Dermis microvascular lymphatic vessel endothelial cell (primary cell): Measurements from ENCODE around the gene CIAO2A. TPM values are rescaled to one million over a fixed set of nuclear protein-coding genes. Genes with fewer than 3 reads are reported as not detected.
A peak's percentile ranks its signal among the peaks of the same experiment; 100 is the strongest.

Source experiments
- DNase-seq, 2 donors: peaks; one replicate each; pipeline versions ENCODE4 v3.0.0 to v3.0.0-alpha.2; 2010; ENCODE audit warnings: low read depth in 2 of 2
- total RNA-seq: library from RNA; depleted of rRNA; stranded (reverse); fragments of >200 nt; gene quantifications from 2 replicates; pipeline ENCODE4 v1.2.1, GENCODE V29; 2014

Gene CIAO2A
- total RNA-seq, 1 donor from 2014 or later, result 44.4 TPM

DNA sequence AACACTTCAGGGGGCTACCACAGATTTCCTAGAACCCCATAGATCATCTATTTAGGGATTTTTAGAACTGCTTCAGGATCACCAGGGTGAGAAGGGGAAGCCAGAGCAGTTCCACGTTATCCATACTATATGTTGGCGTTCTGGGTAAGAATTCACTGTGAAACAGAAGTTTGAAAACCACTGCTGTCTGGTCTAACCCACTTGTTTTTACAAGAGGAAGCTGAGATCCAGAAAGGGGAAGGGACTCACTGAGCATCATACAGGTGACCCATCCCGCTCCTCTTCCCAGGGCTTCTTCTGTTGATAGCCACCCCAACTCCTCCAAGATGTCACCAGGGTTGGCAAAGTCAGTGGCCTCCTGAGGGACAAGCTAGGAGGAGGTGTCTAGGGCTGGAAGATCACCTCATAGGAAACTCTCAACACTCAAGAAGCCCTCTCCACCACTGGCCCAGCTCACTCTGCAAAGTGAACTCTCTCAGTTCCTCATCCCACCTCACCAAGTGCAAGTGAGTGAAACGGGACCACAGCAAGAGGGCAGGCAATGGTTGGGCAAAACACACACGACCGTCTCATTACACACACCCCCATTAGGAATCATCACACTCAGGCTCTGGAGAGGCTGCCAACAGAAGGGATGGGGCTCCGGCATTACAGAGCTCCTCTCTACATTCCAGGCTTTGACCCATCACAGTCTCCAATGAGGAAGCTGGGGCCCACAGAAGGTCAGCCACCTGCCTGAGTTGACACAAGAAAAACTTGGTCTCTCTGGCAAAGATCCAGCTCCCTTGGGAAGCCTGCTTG, 49.1 kb downstream of the CIAO2A start:
- peak; percentile 15 to 25 for DNase-seq

DNA sequence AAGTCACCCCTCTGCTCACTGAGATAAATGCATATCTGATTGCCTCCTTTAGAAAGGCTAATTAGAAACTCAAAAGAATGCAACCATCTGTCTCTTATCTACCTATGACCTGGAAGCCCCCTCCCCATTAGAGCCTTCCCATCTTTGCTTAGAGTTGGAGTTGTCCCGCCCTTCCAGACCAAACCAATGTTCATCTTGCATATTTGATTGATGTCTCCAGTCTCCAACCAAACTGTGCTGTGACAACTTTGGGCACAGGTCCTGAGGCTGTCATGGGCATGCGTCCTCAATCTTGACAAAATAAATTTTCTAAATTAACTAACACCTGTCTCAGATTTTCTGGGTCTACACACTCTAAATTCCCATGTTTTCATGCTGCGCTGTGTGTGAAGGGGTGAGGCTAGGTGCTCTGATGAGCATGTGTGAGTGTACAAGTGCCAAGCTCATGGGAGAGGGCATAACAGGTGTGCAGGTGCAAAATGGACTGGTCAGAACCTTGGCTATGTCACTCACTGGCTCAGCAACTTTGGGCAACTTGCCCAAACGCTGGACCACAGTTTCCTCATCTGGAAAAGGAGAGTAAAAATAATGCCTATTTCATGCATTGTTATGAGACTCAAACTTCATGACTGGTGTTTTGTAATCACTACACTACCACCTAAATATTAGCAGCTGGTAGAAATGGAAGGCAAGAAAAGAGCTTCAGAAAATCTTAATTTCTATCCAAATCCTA, 54.6 kb downstream of the CIAO2A start:
- DNase-seq, result no peak

- DNase-seq, result no peak
Observed at GRCh38 chr15:64037966-64038365, 55.7 kb downstream of the CIAO2A start.

DNA sequence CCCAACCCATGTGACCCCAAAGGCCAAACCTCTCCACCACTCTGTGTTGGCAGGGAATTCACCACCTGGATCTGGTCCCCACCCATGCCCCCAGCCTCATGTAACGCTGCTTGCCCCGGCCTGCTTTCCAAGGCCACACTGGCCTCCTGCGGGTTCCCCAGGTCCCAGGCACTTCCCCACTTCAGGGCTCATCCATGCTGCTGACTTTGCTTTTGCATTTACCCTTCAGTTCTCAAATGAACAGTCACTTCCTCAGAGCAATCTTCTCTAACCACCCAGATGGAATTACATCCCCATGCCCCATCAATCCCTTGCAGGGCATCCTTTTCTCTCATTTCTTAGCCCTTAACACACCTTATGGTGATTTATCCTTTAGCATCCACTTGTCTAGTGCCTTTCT, 56.5 kb downstream of the CIAO2A start:
- DNase-seq, result no peak

- no peak for DNase-seq
Observed at GRCh38 chr15:64035525-64035924, 58.1 kb downstream of the CIAO2A start.

- no peak for DNase-seq
Observed at GRCh38 chr15:64034519-64034918, 59.1 kb downstream of the CIAO2A start.

DNA sequence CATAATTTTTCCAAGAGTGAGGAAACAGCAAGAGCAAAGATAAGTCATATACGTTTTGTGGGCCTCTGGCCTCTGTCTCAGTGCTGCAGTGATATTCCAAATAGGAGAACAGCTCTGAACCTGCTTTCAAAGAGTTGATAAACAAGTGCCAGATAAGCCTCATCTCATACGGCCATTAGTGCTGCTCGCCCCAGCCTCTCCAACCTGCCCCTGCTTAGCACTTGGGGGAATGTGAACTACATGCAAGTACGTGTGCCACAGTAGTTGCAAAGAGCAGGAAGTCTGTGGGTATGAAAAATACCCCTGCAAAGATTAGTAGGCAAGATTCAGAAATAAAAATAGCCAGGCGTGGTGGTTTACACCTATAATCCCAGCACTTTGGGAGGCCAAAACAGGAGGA, 61.3 kb downstream of the CIAO2A start:
- DNase-seq, result no peak

DNA sequence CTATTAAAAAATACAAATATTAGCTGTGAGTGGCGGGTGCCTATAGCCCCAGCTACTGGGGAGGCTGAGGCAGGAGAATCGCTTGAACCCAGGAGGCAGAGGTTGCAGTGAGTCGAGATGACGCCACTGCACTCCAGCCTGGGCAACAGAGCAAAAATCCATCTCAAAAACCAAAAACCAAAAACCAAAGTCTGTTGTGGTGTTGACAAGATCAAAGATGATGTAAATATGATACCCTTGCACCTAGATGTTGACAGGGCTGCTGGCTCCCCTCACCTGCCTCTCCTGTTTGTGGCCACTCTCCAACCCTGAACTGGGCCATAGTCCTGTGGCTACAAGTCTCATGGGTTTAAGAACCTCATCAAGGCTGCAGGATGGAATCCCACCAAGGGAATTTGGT, 63.5 kb downstream of the CIAO2A start:
- no peak for DNase-seq

DNA sequence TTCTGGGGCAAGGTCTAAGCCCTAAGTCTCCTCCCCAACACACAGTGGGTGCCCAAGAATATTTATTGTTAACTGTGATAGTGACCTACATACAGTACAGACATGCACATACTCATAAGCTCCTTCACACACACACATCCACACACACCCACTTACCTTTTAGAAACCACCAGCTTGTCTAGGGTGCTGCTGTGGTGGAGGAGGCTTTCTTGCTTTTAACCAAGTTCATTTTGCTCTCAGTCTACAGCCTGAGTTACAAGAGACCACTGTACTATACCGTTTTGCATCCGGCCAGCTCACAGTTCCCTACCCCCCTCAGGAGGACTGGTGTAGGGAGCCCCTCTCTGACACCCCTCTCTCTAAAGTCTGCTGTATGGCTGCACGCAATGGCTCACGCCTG, 64.0 kb downstream of the CIAO2A start:
- no peak for DNase-seq

DNA sequence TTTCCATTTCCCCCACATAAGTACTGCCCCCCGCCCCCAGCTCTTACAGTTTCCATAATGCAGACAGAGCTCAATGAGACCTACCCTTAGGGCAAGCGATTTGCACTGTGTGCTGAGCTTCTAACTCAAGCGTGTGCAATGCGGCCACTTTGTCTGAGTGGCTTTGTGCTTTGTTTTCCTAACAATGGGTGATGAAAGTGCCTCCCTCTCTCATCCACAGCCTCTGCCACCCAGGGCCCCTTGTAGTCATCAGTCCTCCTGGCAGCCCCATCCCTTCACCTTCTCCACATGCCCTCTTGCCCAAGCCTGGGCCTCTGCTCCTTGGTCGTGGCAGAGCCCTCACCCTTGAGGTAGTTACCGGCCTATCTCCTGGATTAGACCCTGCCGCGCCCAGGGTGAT, 64.5 kb downstream of the CIAO2A start:
- no peak for DNase-seq

- DNase-seq, result no peak
Observed at GRCh38 chr15:64026591-64026990, 67.0 kb downstream of the CIAO2A start.

- DNase-seq, result no peak
Observed at GRCh38 chr15:64024172-64025050, 69.2 kb downstream of the CIAO2A start.

DNA sequence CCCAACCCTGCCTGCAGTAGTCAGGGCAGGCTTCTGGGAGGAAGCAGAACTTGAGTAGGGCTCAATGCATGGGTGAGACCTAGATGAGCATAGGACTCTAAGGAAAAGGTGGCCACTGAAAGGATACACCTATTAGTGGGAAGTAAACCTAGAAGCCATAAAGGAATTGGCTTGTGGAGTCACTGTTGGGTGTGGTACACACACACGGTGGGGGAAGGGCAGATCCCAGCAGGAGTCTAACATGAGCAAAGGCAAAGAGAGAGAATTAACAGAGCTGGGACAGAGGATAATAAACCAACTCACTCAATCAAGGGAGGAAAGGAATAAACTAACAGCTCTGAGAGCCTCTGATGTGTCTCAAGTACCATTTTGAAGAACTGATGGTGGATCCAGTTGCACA, 70.4 kb downstream of the CIAO2A start:
- no peak for DNase-seq

DNA sequence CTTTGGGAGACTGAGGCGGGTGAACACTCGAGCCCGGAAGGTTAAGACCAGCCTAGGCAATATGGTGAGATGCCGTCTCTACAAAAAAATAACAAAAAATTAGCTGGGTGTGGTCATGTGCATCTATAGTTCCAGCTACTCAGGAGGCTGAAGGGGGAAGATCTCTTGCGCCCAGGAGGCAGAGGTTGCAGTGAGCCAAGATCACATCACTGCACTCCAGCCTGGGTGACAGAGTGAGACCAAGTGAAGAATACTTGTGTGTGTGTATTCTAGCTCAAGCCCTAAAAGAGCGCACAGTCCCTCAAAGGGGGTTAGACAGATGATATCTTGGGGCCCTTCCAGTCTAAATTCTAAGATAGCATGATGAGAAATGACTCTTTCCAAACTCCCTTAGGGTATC, 71.1 kb downstream of the CIAO2A start:
- DNase-seq, result no peak

Other genes starting within 250 kb of the CIAO2A start
- gene DAPK2, start 47.4 kb downstream of the CIAO2A start, total RNA-seq, result 7.4 and 10.9 TPM in 2 replicates
- gene SNX1, start 2.1 kb upstream of the CIAO2A start, total RNA-seq, result 33.4 and 47.5 TPM in 2 replicates
- under 0.01 TPM in 2 replicates for gene SNX22, start 57.9 kb upstream of the CIAO2A start, total RNA-seq
- 634 and 667 TPM in 2 replicates for gene PPIB, start 69.2 kb upstream of the CIAO2A start, total RNA-seq